HG02970 (cell line): Measurements from ENCODE around the gene MISP.
"Not testable (repeated sequence)": the region's sequence is repeated elsewhere in the genome, so short reads cannot be mapped to it uniquely, and the experiment has no call there.

Experiments used
- ATAC-seq: cut with Tn5 transposase; IDR thresholded peaks from one replicate; pipeline ENCODE4 v1.9.1; 2021; ENCODE audit warnings: mild to moderate bottlenecking, moderate library complexity, moderate number of reproducible peaks; ENCODE audit not compliant: unreplicated experiment, low FRiP score

Gene MISP

DNA sequence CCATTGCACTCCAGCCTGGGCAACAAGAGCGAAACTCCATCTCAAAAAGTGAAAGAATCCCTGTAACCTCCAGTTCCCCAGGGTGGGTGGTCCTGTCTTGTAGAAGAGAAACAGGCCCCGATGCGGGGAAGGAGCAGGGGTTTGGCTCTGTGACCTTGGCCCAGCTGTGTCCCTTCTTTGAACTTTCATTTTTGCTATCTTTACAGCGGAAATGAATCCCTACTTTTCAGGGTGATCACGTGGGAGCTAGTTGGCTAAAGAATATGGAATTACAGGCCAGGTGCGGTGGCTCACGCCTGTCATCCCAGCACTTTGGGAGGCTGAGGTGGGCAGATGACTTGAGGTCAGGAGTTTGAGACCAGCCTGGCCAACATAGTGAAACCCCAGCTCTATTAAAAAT is 5.8 kb upstream of the MISP start:
- not testable (repeated sequence) for ATAC-seq

DNA sequence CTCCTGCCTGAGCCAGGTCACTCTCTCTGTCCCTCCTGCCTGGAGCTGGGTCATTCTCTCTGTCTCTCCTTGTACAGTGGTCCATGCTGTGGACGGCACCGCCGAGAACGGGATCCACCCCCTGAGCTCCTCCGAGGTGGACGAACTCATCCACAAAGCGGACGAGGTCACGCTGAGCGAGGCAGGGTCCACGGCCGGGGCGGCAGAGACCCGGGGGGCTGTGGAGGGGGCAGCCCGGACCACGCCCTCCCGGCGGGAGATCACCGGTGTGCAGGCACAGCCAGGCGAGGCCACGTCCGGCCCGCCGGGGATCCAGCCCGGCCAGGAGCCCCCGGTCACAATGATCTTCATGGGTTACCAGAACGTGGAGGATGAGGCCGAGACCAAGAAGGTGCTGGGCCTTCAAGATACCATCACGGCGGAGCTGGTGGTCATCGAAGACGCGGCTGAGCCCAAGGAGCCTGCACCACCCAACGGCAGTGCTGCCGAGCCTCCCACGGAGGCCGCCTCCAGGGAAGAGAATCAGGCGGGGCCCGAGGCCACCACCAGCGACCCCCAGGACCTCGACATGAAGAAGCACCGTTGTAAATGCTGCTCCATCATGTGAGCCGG is 4.6 kb upstream of the MISP start:
- ATAC-seq = no peak

DNA sequence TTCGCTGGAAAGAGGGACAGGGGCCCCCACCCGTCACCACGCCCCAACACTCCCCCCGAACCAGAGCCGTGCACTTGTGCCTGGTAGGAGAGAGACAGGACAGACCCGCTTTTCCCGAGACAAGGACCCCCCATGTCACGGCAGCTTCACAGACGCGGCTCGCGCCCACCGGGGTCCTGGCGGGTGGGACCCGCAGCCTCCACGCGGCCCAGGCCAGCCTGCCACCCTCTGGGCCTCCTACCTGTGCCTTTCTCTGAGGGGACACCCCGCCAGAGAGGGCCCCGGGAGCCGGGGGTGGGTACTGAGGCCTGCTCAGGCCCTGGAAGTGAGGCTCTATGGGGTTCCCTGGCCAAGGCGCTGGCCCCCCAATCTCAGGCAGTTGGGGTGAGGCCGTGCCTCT is 4.0 kb upstream of the MISP start:
- no peak for ATAC-seq

DNA sequence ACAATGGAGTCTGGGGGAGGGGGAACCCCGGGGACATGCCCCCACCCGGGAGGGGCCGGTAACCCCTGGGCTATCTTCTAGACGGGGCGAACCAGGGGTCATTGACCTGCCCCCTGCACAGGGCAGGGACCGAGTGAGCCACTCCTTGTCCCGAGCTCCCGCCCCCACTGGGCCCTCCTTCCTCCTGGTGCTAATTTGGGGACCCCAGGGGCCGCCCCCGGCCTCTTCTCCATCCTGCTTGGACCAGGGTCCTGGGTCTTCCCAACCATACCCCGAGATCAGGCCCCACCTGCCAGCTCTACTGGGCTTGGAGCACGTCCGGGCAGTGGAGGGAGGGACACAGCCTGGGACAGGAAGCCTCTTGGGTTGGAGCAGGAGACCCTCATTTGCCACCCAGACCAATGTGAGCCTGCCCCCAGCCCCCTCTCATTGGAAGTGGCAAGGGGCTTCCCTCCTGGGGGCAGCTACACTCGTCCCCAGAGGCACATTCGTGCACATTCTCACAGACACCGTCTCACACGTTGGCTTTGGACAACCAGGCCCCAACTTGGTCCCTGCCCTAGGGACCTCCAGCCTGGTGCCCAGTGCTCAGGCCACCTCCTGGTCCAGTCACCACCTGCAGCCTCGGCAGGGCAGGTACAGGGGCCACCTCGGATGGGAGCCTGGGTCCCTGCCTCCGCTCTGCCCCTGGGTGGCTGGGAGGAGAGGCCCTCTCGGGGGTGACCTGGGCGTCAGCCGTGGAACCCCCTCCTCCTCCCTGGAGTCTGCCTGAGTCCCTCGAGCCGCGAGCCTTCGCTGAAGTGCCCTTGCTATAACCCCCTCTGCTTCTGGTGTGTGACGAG is 3.3 kb upstream of the MISP start:
- ATAC-seq = no peak

DNA sequence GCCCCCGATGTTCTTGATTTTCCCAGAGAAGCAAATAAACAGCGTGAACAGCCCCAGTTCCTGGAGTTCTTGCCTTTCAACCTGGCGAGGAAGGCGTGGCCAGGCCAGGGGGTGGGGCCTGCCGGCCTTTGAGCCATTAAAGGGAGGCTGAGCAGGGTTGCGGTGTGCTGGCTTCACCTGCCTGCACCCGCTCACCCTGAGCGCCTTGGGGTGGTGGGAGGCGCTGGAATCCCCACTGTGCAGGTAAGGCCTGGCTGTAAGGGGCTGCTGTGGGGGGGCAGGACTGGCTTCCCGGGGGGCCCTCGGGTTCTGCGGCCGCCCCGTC is 2.7 kb upstream of the MISP start:
- no peak for ATAC-seq

DNA sequence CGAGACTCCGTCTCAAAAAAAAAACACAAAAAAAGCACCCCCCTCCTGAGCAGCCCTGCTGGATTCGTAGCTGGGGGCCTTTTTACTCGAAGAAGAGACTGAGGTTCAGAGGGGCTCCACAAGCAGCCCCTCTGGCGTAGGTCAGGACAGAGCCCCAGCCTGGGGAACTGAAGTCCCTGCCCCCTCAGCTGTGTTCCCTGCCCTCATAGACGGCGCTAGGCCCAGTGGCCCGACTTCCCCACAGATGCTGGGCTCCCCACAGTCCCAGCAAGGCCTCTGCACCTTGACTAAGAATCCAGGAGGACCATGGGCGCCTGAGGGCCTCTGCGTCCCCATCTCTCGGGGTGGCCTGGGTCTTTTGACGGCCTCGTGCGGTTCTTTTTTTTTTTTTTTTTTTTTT is 1.1 kb upstream of the MISP start:
- ATAC-seq = no peak

DNA sequence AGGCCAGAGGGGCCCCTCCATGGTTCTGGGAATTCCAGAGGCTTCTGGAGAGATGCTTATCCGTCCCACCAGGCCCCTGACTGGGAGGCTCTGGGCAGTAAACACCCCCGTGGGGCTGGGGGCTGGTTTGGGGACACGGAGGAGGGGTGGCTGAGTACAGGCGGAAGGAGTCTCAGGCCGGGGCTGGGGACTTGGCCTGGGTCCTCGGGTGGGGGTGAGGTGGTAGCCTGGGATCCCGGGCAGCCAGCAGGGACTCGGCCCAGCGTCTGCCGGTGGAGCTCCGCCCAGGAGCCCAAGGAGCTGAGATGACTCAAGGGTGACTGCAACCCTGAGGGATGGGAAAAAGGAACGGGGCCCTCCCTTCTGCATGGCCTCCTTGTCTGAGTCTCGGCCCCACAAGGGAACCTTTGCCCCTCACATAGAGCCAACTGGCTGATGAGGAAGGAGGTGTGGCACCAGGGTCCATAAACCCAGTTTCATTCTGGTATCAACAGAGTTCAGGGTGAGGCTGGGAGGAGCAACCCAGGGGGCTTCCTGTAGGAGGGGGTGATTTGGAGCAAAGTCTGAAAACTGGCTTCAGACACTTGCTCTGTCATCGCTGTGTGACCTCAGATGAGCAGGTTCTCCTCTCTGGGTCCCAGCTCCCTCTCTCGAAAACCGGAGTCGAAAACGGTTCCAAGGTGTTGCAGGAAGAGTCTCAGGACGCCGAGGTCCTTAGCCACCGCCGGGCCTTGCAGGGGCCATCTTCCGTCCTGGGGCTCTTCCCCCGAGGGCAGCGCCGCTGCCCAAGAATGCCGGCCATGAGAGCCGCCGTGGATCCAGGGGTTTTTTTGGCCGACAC is 809 bp downstream of the MISP start:
- no peak for ATAC-seq

DNA sequence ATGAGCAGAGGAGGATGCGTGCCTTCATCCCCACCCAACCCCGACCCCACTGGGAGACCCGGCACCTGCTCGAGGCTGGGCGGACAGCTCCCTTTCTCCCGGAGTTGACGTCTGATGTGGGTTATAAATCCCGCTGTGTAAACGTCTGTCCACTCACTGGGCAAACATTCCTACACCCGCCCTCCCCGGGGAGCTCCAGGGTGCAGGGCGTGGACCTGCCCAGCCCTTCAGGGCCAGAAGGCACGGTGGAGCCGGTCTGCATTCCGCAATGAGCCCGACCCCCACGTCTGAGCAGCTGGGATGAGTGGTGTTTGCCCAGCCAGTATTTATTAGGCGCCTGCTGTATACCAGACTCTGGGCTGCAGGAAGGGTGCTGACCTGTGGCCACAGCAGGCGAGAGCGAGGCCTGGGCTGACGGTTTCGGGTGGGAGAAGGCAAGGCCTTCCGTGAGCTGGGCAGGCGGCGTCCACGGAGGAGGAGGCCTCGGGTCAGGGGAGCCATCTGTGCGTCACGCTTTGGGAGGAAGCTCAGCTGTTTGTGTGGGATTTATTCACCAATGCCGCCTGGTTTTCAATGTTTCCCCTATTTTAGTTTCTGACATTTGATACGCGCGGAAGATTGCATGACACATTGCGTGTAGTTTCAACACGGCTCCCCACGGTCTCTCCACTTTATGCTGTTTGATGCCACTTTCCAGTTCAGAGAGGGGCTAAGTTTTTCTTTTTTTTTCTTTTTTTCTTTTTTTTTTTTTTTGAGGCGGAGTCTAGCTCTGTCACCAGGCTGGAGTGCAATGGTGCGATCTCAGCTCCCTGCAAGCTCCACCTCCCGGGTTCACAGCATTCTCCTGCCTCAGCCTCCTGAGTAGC is 2.0 kb downstream of the MISP start:
- ATAC-seq = no peak

DNA sequence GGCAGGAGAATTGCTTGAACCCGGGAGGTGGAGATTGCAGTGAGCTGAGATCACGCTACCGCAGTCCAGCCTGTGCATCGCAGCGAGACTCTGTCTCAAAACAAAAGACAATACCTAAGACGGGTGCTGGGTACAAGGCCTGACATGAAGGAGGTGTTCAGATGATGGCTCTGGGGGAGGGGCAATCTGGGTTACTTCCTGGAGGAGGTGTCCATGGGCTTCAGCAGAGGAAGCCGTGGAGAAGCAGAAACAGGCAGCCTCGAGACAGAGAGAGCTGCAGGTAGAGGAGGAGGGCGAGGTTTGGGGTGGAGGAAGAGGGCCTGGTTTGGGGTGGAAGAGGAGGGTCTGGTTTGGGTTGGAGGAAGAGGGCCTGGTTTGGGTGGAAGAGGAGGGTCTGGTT is 3.6 kb downstream of the MISP start:
- no peak for ATAC-seq

DNA sequence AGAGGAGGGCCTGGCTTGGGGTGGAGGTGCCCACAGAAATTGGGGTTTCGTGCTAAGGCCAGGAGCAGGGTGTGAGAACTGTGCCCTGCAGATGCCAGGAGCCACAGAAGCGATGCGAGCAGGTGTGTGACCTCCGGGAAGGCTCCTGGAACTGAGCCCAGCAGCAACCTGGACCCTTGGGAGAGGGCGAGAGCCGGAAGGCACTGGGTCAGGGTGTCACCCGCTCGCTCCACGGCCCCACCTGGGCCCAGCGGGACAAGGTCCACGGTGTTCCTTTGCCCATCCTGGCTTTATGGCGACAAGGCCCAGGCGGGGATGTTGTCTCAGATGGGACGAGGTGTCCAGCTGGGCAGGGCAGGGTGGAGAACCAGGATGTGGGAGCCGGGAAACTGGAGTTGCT is 4.2 kb downstream of the MISP start:
- ATAC-seq = no peak

DNA sequence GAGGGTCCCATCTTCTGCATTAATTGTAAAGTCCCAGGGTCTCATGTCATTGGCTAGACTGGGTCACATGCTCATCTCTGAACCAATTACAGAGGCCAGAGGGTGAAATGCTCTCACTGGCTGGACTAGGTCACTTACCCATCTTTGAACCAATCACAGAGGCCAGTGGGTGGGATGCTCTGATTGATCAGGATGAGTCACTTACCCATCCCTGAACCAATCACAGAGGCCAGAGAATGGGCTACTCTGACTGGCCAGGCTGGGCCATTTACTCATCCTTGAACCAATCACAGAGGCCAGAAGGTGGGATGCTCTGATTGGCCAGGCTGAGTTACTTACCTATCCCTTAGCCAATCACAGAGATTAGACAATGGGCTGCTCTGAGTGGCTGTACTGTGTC is 5.3 kb downstream of the MISP start:
- no peak for ATAC-seq

DNA sequence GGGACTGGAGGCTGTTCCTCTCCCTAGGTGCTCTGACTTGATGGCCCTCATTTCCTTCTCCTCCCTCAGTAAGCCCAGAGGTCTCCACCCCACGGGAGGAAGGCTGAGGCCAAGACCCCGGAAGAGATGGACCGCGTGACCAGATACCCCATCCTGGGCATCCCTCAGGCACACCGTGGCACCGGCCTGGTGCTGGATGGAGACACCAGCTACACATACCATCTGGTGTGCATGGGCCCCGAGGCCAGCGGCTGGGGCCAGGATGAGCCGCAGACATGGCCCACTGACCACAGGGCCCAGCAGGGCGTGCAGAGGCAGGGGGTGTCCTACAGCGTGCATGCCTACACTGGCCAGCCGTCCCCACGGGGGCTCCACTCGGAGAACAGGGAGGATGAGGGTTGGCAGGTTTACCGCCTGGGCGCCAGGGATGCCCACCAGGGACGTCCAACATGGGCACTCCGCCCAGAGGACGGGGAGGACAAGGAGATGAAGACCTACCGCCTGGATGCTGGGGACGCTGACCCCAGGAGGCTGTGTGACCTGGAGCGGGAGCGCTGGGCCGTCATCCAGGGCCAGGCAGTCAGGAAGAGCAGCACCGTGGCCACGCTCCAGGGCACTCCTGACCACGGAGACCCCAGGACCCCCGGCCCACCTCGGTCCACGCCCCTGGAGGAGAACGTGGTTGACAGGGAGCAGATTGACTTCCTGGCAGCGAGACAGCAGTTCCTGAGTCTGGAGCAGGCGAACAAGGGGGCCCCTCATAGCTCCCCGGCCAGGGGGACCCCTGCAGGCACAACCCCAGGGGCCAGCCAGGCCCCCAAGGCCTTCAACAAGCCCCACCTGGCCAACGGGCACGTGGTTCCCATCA is 6.1 kb downstream of the MISP start:
- ATAC-seq = no peak

DNA sequence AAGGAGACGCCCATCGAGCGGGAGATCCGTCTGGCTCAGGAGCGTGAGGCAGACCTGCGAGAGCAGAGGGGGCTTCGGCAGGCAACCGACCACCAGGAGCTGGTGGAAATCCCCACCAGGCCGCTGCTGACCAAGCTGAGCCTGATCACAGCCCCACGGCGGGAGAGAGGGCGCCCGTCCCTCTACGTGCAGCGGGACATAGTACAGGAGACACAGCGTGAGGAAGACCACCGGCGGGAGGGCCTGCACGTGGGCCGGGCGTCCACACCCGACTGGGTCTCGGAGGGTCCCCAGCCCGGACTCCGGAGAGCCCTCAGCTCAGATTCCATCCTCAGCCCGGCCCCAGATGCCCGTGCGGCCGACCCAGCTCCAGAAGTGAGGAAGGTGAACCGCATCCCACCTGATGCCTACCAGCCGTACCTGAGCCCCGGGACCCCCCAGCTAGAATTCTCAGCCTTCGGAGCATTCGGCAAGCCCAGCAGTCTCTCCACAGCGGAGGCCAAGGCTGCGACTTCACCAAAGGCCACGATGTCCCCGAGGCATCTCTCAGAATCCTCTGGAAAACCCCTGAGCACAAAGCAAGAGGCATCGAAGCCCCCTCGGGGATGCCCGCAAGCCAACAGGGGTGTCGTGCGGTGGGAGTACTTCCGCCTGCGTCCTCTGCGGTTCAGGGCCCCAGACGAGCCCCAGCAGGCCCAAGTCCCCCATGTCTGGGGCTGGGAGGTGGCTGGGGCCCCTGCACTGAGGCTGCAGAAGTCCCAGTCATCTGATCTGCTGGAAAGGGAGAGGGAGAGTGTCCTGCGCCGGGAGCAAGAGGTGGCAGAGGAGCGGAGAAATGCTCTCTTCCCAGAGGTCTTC is 7.1 kb downstream of the MISP start:
- ATAC-seq = no peak

DNA sequence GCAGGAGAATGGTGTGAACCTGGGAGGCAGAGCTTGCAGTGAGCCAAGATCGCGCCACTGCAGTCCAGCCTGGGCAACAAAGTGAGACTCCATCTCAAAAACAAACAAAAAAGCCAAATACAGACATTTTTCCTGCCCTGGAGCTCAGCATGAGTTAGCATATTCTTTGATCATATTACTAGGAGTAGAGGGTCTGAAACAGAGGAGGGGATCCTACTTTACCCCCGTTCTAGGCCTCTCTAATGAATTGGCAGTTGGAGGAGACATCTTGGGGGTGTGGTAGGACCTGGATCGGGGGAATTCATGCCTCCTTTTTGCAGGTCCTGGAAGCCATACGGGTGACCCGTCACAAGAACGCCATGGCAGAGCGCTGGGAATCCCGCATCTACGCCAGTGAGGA is 12.3 kb downstream of the MISP start:
- no peak for ATAC-seq

DNA sequence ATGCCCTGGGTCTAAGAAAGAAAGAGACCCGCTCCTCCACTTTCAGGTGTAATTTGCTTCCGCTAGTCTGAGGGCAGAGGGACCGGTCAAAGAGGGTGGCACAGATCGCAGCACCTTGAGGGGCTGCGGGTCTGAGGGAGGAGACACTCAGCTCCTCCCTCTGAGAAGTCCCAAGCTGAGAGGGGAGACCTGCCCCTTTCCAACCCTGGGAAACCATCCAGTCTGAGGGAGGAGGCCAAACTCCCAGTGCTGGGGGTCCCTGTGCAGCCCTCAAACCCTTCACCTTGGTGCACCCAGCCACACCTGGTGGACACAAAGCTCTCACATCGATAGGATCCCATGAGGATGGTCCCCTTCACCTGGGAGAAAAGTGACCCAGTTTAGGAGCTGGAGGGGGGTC is 13.0 kb downstream of the MISP start:
- no peak for ATAC-seq

DNA sequence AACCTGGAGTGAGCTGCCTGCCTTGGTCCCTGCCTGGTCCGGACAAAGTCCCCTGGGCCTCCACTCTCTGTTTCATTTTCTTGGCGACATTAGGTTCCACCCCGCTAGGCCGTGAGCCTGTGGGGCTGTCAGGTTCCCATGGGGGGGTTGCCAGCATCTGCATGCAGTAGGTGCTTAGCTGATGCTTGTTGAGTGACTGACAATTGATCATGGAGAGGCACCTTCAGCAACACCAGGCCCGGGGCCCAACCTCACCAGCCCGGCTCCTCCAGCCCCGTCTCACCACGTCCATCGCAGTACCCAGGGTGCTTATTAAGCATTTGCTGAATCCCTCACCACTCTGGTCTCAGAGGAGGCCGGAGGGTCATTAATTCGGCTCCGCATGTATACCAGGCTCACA is 13.4 kb downstream of the MISP start:
- no peak for ATAC-seq

DNA sequence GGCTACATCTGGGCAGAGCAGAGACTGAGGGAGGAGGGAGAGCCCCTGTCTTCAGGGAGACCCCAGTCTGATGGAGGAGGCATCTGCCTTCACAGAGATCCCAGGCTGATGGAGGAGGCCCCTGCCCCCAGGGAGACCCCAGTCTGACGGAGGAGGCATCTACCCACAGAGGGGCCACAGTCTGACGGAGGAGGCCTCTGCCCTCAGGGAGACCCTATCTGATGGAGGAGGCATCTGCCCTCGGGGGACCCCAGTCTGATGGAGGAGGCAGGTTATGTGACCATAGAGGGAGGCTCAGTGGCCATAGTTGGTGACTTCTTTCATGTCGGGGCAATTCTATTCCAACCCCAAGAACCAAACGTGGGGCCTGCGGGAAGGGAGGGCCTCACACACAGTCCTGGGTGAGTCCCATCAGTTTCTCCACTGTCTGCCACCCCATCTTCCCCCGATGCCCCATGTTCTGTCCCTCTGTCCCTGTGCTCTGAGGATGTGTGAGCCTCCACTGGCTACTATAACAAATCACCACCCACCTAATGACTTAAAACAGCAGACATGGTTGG is 14.3 kb downstream of the MISP start:
- ATAC-seq = no peak

DNA sequence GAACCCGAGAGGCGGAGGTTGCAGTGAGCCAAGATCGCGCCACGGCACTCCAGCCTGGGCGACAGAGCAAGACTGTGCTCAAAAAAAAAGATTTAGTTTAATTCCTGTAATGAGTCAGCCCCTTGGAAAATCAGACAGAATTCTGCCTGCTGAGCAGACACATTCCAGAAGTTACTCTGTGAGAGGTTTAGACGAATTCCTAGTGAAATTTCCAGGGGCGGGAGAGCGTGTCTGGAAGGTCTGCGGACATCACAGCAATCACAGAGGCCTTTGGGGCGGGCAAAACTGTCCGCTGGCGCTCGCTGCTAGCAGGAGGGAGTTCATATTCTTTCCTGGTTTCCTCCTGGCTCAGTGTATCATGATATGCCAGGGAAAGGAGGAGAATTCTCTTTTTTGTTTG is 17.5 kb downstream of the MISP start:
- no peak for ATAC-seq
